ENCODE results near the gene MBD3L2.

Gene MBD3L2

GRCh38 chr19:7069904-7070226 is 20.7 kb downstream of the MBD3L2 start:
- H3K4me3 ChIP-seq (ENCODE audit: low read length) = peak overlapping the region; percentile 83
- TF ChIP-seq CTCF (conservative IDR thresholded peaks at IDR 0.05; ENCODE audit: low read length) = no peak
- peak; percentile 10 for DNase-seq (ENCODE audit: low read depth)

GRCh38 chr19:7072541-7072940 is 23.4 kb downstream of the MBD3L2 start:
- DNase-seq (ENCODE audit: low read depth) = no peak
- TF ChIP-seq CTCF (conservative IDR thresholded peaks at IDR 0.05; ENCODE audit: low read length) = no peak
- H3K4me3 ChIP-seq (ENCODE audit: low read length) = no peak overlapping the region

- no peak overlapping the region for H3K4me3 ChIP-seq (ENCODE audit: low read length)
- TF ChIP-seq CTCF (conservative IDR thresholded peaks at IDR 0.05; ENCODE audit: low read length) = no peak
Measured at GRCh38 chr19:7074705-7075282, 25.7 kb downstream of the MBD3L2 start.

GRCh38 chr19:7076151-7076550 is 27.0 kb downstream of the MBD3L2 start:
- DNase-seq (ENCODE audit: low read depth) = no peak
- no peak for TF ChIP-seq CTCF (conservative IDR thresholded peaks at IDR 0.05; ENCODE audit: low read length)
- H3K4me3 ChIP-seq (ENCODE audit: low read length) = no peak overlapping the region

More at GRCh38 chr19:7074705-7075282, 25.7 kb downstream of the MBD3L2 start:
- DNase-seq (ENCODE audit: low read depth) = no peak

GRCh38 chr19:7078008-7078407 is 28.9 kb downstream of the MBD3L2 start:
- no peak overlapping the region for H3K4me3 ChIP-seq (ENCODE audit: low read length)
- DNase-seq (ENCODE audit: low read depth) = peak; percentile 4
- no peak for TF ChIP-seq CTCF (conservative IDR thresholded peaks at IDR 0.05; ENCODE audit: low read length)

- DNase-seq (ENCODE audit: low read depth) = peak; percentile 28
- no peak for TF ChIP-seq CTCF (conservative IDR thresholded peaks at IDR 0.05; ENCODE audit: low read length)
- H3K4me3 ChIP-seq (ENCODE audit: low read length) = no peak overlapping the region
Measured at GRCh38 chr19:7083076-7083956, 34.2 kb downstream of the MBD3L2 start.

- H3K4me3 ChIP-seq (ENCODE audit: low read length) = no peak overlapping the region
- TF ChIP-seq CTCF (conservative IDR thresholded peaks at IDR 0.05; ENCODE audit: low read length) = no peak
- DNase-seq (ENCODE audit: low read depth) = no peak
Measured at GRCh38 chr19:7088999-7089398, 39.9 kb downstream of the MBD3L2 start.

Measured in AG10803 (cell line).